ENCODE measurements around the gene CACNA1G. TPM values are rescaled to one million over a fixed set of nuclear protein-coding genes. Genes with fewer than 3 reads are reported as not detected.

The CACNA1G gene
- total RNA-seq, 2 experiments from 2014 or later, result not detected

- H3K27ac ChIP-seq (ENCODE audit: low read depth, low read length, poor library complexity, severe bottlenecking), result no peak overlapping the region
- POLR2A ChIA-PET, result no interaction called here
- no peaks in the 10 kb centered on the region for H3K36me3 ChIP-seq (ENCODE audit: insufficient read depth, low read length)
- H3K79me2 ChIP-seq (ENCODE audit: insufficient read depth, low read depth, low read length), result no peaks in the 10 kb centered on the region
- no peak for DNase-seq (ENCODE audit: low spot score)
- BruUV-seq (replicated peaks), result no TSS peak
- no peak overlapping the region for H3K4me2 ChIP-seq (ENCODE audit: low read length)
- H3K9me2 ChIP-seq (ENCODE audit: insufficient read depth, low read length), result no peaks in the 10 kb centered on the region
- H3K4me1 ChIP-seq (ENCODE audit: insufficient read depth, low read length, poor library complexity, severe bottlenecking), result peaks cover 12% of the 10 kb centered on the region
- H3K9me3 ChIP-seq (ENCODE audit: low read length), result no peaks in the 10 kb centered on the region
- H3K4me3 ChIP-seq (ENCODE audit: low read depth, low read length, poor library complexity, severe bottlenecking), result no peak overlapping the region
- intact Hi-C loops (cut with micrococcal nuclease; ENCODE audit: unreplicated experiment), result loop anchor here (10.0 kb wide), 1 partner anchor 225 kb away; the partner anchor contains the start of gene ANKRD40CL
- no peak for TF ChIP-seq CTCF (conservative IDR thresholded peaks at IDR 0.05; ENCODE audit: low read length)
- TF ChIP-seq EZH2phosphoT487 (IDR thresholded peaks at IDR 0.05; ENCODE audit: borderline replicate concordance, low read depth, low read length), result no peak
- no peaks in the 10 kb centered on the region for H4K20me1 ChIP-seq (ENCODE audit: insufficient read depth, low read length)
- no peak overlapping the region for H2AFZ ChIP-seq (ENCODE audit: low read length)
- CTCF ChIA-PET (ENCODE audit: unreplicated experiment), result no interaction called here
Measured at GRCh38 chr17:50539762-50540559, 20.6 kb upstream of the CACNA1G start.

- Histone ChIP-seq H3K4me2 (ENCODE audit: low read length) (peak overlapping the region; percentile 84), H3K9me3 (ENCODE audit: low read length) (no peaks in the 10 kb centered on the region), H3K9me2 (ENCODE audit: insufficient read depth, low read length) (no peaks in the 10 kb centered on the region), H3K27ac (ENCODE audit: low read depth, low read length, poor library complexity, severe bottlenecking) (no peak overlapping the region), H4K20me1 (ENCODE audit: insufficient read depth, low read length) (no peaks in the 10 kb centered on the region), H3K4me1 (ENCODE audit: insufficient read depth, low read length, poor library complexity, severe bottlenecking) (peaks cover 12% of the 10 kb centered on the region), H3K36me3 (ENCODE audit: insufficient read depth, low read length) (no peaks in the 10 kb centered on the region), H3K4me3 (ENCODE audit: low read depth, low read length, poor library complexity, severe bottlenecking) (no peak overlapping the region), H2AFZ (ENCODE audit: low read length) (no peak overlapping the region), H3K79me2 (ENCODE audit: insufficient read depth, low read depth, low read length) (no peaks in the 10 kb centered on the region)
- TF ChIP-seq EZH2phosphoT487 (IDR thresholded peaks at IDR 0.05; ENCODE audit: borderline replicate concordance, low read depth, low read length) (no peak), CTCF (conservative IDR thresholded peaks at IDR 0.05; ENCODE audit: low read length) (no peak)
- ChIA-PET POLR2A (no interaction called here), CTCF (ENCODE audit: unreplicated experiment) (interaction anchor here (0.6 kb wide), 1 partner anchor 374 kb away, joined by 3 read pairs; no protein-coding TSS in a partner anchor)
- no TSS peak for BruUV-seq (replicated peaks)
- intact Hi-C loops (cut with micrococcal nuclease; ENCODE audit: unreplicated experiment), result loop anchor here (10.0 kb wide), 1 partner anchor 224 kb away; the partner anchor contains the start of gene ANKRD40CL
- no peak for DNase-seq (ENCODE audit: low spot score)
Measured at GRCh38 chr17:50540560-50541401, 19.7 kb upstream of the CACNA1G start.
